GM12865 (cell line): ENCODE results near the gene CSRNP3.

ENCODE experiments used
- DNase-seq: peaks from one replicate; pipeline ENCODE4 v3.0.0; 2010; ENCODE audit warnings: low read depth
- H3K4me3 ChIP-seq: 2 replicates; pipeline ENCODE4 v1.5.1; 2011; ENCODE audit warnings: mild to moderate bottlenecking, low read depth, low read length, control low read depth
- TF ChIP-seq, protein P1 (sequence below): IDR thresholded peaks from 2 replicates; pipeline ENCODE4 v1.5.1; 2011; ENCODE audit warnings: low read length, control low read depth, low read depth, inconsistent platforms; ENCODE audit not compliant: insufficient read depth; ENCODE audit errors: missing control alignments

CSRNP3 gene

DNA sequence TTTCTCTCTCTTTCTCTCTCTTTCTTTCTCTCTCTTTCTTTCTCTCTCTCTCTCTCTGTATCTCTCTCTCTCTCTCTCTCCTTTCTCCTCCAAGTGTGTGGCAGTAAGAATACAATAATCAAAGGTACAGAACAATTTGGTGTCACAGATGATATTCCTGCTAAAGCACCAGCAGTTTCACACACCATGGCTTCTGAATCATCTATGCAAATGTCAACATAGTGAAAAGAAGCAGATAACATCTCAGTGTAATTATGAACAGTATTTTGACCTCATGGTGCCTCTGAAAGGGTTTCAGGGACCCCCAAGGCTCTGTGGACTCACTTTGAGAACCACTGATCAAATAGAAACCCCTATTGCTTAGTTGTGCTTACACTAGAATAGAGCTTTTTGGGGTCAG lies 38.5 kb upstream of the CSRNP3 start:
- no peak for DNase-seq
- no peak overlapping the region for H3K4me3 ChIP-seq
- TF ChIP-seq, protein P1, sequence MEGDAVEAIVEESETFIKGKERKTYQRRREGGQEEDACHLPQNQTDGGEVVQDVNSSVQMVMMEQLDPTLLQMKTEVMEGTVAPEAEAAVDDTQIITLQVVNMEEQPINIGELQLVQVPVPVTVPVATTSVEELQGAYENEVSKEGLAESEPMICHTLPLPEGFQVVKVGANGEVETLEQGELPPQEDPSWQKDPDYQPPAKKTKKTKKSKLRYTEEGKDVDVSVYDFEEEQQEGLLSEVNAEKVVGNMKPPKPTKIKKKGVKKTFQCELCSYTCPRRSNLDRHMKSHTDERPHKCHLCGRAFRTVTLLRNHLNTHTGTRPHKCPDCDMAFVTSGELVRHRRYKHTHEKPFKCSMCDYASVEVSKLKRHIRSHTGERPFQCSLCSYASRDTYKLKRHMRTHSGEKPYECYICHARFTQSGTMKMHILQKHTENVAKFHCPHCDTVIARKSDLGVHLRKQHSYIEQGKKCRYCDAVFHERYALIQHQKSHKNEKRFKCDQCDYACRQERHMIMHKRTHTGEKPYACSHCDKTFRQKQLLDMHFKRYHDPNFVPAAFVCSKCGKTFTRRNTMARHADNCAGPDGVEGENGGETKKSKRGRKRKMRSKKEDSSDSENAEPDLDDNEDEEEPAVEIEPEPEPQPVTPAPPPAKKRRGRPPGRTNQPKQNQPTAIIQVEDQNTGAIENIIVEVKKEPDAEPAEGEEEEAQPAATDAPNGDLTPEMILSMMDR, result no peak

DNA sequence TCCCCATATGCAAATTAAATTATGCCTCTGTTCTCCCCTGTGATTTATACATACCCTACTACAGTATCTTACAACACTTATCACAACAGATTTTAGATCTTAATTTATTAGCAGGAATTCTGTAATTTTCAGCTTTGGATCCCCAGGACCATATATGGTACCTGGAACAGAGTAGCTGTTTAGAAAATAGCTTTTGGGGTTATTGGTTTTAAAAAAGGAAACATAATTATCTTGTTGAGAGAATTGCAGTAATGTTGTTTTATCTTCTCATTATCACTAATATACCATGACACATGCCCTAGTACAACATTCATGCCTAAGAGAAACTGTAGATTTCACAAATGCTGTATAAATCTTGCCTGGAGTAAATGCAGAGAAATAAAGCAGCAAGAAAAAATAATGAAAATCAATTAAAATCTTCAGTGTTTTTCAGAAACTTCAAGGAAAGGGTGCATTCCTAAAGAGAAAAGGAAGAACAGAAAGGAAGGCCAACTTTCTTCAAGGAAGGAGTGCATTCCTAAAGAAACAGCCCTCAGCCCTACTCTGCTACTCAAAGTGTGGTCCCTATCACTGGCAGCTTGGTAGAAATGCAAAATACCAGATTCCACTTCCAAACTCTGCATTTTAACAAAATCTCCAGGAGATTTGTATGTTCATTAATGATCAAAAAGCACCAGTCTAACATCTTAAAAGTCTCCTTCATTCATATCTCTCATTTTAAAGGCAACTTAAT lies 37.1 kb upstream of the CSRNP3 start:
- TF ChIP-seq, protein P1, result no peak
- no peak for DNase-seq
- no peak overlapping the region for H3K4me3 ChIP-seq

DNA sequence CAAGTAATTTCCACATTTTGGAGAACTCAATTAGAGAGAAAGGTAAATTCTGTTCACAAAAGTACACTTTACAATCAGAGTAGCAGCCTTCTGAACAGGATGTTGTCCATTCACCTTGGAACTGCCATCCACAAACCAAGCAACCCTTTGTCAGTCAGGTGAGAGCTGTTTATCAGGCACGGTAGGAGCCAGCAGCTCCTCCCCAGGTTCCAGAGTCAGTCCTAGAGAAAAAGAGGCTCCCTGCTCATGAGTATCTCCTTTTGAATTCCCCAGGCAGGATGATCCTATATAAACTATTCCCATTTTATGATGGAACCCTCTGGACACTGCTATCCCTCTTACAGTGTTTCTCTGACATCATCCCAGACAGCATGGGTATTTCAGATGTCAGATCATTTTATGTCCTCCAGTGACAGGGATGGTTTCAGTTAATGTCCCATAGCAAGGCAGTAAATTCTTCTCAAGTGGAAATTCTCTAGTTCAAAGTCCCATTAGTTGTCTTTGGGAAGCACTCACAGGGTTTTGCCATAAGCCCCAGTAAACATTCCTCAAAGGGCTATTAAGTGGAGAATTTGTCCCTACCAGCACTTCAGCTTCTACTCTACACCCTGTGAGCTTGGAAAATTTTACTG lies 34.5 kb upstream of the CSRNP3 start:
- no peak for DNase-seq
- TF ChIP-seq, protein P1, result no peak
- H3K4me3 ChIP-seq, result no peak overlapping the region

DNA sequence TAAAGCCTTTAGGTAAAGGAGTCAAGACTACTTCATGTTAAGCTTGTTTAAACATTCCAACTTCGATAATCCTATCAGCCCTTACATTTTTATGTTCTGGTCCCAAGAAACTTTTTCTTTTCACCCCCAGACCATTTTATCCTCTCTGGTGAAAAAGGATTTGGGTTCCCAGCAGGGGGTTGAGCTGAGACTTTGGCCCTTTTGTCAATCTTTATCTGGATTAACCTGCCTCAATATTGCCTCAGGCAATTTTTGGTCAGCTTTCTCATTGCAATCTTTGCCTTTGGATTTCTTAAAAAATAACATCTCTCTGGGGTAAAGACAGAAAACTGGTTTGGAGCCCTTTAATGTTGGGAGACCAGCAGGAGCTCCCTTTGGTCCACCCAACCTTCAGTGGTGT lies 33.9 kb upstream of the CSRNP3 start:
- H3K4me3 ChIP-seq, result no peak overlapping the region
- TF ChIP-seq, protein P1, result no peak
- DNase-seq, result no peak

DNA sequence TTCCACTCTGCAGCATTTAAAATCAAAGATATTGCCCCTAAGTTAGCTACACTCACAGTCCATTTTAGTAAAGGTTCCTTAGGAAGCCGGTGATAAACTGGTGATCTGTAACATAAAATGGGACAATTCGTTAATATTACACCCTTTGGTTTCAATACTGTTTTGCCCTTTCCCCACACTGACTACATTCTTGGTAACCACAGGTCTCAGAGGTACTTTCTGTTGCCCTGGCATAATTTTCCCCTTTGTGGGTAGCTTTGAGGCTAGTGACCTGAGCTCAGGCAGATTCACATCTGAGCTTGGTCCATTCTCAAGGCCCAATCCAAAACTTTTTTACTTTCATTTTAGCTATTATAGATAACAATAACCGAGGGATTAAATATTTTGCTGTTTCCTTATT lies 32.9 kb upstream of the CSRNP3 start:
- TF ChIP-seq, protein P1, result no peak
- no peak overlapping the region for H3K4me3 ChIP-seq
- peak; percentile 12 for DNase-seq

DNA sequence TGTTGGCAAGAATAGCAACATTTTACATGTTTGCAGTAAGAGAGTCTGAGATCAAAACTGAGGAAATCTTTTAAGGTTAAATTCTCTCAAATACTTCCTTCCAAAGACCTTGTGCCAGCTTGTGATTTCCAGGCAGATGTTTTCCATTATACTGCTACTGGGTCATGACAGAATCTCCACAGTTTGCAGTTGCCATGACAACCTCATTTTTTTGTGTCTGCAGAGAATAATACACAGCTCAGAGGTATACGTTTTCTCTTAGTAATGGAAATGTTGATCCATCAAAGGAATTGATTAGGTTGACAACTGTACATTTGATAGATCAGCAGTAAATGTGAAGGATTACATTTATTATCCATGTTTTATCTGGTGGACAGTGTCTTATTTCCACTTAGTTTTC lies 29.1 kb upstream of the CSRNP3 start:
- H3K4me3 ChIP-seq, result no peak overlapping the region
- TF ChIP-seq, protein P1, result no peak
- DNase-seq, result no peak

DNA sequence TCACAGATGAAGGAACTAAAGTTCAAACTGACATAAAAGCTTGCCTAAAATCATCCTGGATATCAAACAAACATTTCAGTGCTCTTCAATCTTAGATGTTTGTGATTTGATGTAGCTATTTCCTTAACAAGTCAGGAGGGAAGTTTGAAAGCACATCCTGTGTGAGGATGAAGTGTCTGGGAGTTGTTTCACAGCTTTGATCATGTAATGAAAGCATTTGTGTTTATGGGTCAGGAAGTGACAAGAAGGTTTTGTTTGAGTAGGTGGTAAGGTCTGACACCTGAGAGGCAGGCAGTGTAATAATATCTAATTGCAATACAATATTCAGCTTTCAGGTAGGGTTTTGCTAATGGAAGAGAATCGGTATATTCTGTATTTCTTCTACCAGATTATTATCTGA lies 26.0 kb upstream of the CSRNP3 start:
- DNase-seq, result no peak
- no peak overlapping the region for H3K4me3 ChIP-seq
- TF ChIP-seq, protein P1, result no peak
